H1 (cell line): ENCODE results near the gene GATC.

Experiments
- CEBPB ChIP-seq: IDR thresholded peaks from 2 replicates; pipeline ENCODE4 v1.6.1; 2012; ENCODE audit warnings: low read depth, low read length
- CHD2 ChIP-seq: IDR thresholded peaks from 2 replicates; pipeline ENCODE4 v1.6.1; 2012; ENCODE audit warnings: low read length, improper control_type of control experiment
- EGR1 ChIP-seq: IDR thresholded peaks from 2 replicates; pipeline ENCODE4 v1.6.1; 2011; ENCODE audit warnings: low read depth, low read length, borderline replicate concordance
- EP300 ChIP-seq, 2 experiments: IDR thresholded peaks; 1 replicate in 1 of 2; 2 replicates in 1 of 2; pipeline ENCODE4 v1.6.1; 2011 to 2012; ENCODE audit warnings: low read depth in 2 of 2, low read length in 2 of 2, mild to moderate bottlenecking in 2 of 2, borderline replicate concordance in 1 of 2, inconsistent platforms in 1 of 2, moderate library complexity in 1 of 2
- EZH2 ChIP-seq: fragments of 200-600 bp; sonication (generic); IDR thresholded peaks from 2 replicates; pipeline ENCODE4 v1.7.1; 2012; ENCODE audit warnings: low read depth, mild to moderate bottlenecking, moderate library complexity, low read length, inconsistent platforms; ENCODE audit not compliant: severe bottlenecking
- KDM1A ChIP-seq: fragments of 200-600, 300-600 bp; sonication (generic); IDR thresholded peaks from 2 replicates; pipeline ENCODE4 v1.7.1; 2016; ENCODE audit warnings: mild to moderate bottlenecking, low read length, borderline replicate concordance
- POLR2A ChIP-seq, 2 experiments: IDR thresholded peaks; 1 replicate in 1 of 2; 2 replicates in 1 of 2; pipeline ENCODE4 v1.6.1; 2011; ENCODE audit warnings: low read depth in 2 of 2, low read length in 2 of 2, mild to moderate bottlenecking in 2 of 2; ENCODE audit errors: control extremely low read depth in 1 of 2
- POLR2AphosphoS5 ChIP-seq: IDR thresholded peaks from 2 replicates; pipeline ENCODE4 v1.6.1; 2011; ENCODE audit warnings: low read depth, low read length
- RAD21 ChIP-seq, 2 experiments: IDR thresholded peaks in 1 of 2; conservative IDR thresholded peaks in 1 of 2; 2 replicates each; pipeline ENCODE4 v1.6.1; 2011; ENCODE audit warnings: low read depth in 2 of 2, low read length in 2 of 2, improper control_type of control experiment in 1 of 2, inconsistent platforms in 1 of 2, mild to moderate bottlenecking in 1 of 2, moderate library complexity in 1 of 2
- SIN3A ChIP-seq, 2 experiments: IDR thresholded peaks in 1 of 2; conservative IDR thresholded peaks in 1 of 2; 2 replicates each; pipeline ENCODE4 v1.6.1; 2011 to 2012; ENCODE audit warnings: low read length in 2 of 2, improper control_type of control experiment in 1 of 2, low read depth in 1 of 2, mild to moderate bottlenecking in 1 of 2
- TAF1 ChIP-seq: IDR thresholded peaks from 2 replicates; pipeline ENCODE4 v1.6.1; 2011; ENCODE audit warnings: mild to moderate bottlenecking, low read depth, low read length
- TCF12 ChIP-seq: IDR thresholded peaks from 2 replicates; pipeline ENCODE4 v1.6.1; 2011; ENCODE audit warnings: low read depth, mild to moderate bottlenecking, low read length
- TF ChIP-seq, protein P1 (sequence below), 3 experiments: IDR thresholded peaks; 1 replicate in 2 of 3; 2 replicates in 1 of 3; pipeline versions ENCODE4 v1.5.1 to v1.6.1; 2011; ENCODE audit warnings: low read length in 3 of 3, mild to moderate bottlenecking in 3 of 3, inconsistent platforms in 2 of 3, low read depth in 1 of 3, moderate library complexity in 1 of 3; ENCODE audit not compliant: insufficient read depth in 1 of 3; ENCODE audit errors: control extremely low read depth in 1 of 3

DNA sequence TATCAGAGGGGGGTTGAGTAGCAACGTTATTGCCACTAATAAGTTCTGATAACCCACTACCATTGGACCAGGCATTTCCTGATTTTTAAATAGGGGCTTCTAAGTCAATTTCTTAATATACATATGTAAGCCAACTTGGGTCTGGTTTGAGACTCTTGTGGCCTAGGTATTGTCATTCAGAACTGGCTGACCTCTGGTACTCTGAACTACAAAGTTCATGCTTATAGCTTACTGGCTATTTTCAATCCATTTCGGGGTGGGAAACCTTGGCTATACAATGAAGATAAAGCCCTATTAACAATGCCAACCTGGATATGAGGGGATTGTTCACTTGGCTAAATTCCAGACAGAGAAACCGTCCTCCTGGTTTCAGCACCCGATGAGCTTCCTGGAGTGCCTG is 58.3 kb downstream of the GATC start:
- TF ChIP-seq RAD21 (IDR thresholded peaks at IDR 0.05 in 1 of 2, conservative IDR thresholded peaks at IDR 0.05 in 1 of 2; ENCODE audit: low read depth in 2 of 2, low read length in 2 of 2), result no peak
- no peak for TF ChIP-seq POLR2AphosphoS5
- TF ChIP-seq, protein P1, sequence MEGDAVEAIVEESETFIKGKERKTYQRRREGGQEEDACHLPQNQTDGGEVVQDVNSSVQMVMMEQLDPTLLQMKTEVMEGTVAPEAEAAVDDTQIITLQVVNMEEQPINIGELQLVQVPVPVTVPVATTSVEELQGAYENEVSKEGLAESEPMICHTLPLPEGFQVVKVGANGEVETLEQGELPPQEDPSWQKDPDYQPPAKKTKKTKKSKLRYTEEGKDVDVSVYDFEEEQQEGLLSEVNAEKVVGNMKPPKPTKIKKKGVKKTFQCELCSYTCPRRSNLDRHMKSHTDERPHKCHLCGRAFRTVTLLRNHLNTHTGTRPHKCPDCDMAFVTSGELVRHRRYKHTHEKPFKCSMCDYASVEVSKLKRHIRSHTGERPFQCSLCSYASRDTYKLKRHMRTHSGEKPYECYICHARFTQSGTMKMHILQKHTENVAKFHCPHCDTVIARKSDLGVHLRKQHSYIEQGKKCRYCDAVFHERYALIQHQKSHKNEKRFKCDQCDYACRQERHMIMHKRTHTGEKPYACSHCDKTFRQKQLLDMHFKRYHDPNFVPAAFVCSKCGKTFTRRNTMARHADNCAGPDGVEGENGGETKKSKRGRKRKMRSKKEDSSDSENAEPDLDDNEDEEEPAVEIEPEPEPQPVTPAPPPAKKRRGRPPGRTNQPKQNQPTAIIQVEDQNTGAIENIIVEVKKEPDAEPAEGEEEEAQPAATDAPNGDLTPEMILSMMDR (IDR thresholded peaks at IDR 0.05; ENCODE audit: control extremely low read depth in 1 of 3, insufficient read depth in 1 of 3, low read depth in 1 of 3, low read length in 3 of 3), result no peak
- no peak for TF ChIP-seq TCF12
- no peak for TF ChIP-seq EP300 (IDR thresholded peaks at IDR 0.05; ENCODE audit: borderline replicate concordance in 1 of 2, low read depth in 2 of 2, low read length in 2 of 2)
- no peak for TF ChIP-seq SIN3A (conservative IDR thresholded peaks at IDR 0.05 in 1 of 2, IDR thresholded peaks at IDR 0.05 in 1 of 2; ENCODE audit: low read depth in 1 of 2, low read length in 2 of 2)
- no peak for TF ChIP-seq EZH2
- no peak for TF ChIP-seq TAF1
- no peak for TF ChIP-seq POLR2A (IDR thresholded peaks at IDR 0.05; ENCODE audit: control extremely low read depth in 1 of 2, low read depth in 2 of 2, low read length in 2 of 2)
- no peak for TF ChIP-seq KDM1A
- no peak for TF ChIP-seq EGR1
- no peak for TF ChIP-seq CEBPB
- no peak for TF ChIP-seq CHD2
